ENCODE results near the gene CTNND1.

The CTNND1 gene

GRCh38 chr11:57727185-57727584 lies 34.4 kb upstream of the CTNND1 start:
- TF ChIP-seq REST (IDR thresholded peaks at IDR 0.05; ENCODE audit: insufficient read depth in 1 of 2, low read depth in 2 of 2, low read length in 2 of 2) = no peak
- TF ChIP-seq SIN3A (IDR thresholded peaks at IDR 0.05; ENCODE audit: borderline replicate concordance, insufficient read depth, low read length) = no peak
- no peak for TF ChIP-seq FOXP2 (optimal IDR thresholded peaks at IDR 0.05; ENCODE audit: borderline replicate concordance, extremely low read depth, extremely low read length, insufficient read depth)
- no peak for TF ChIP-seq TAF1 (IDR thresholded peaks at IDR 0.05; ENCODE audit: borderline replicate concordance, insufficient read depth, low read length)
- TF ChIP-seq POLR2AphosphoS5 (IDR thresholded peaks at IDR 0.05; ENCODE audit: low read depth, low read length) = no peak

DNA sequence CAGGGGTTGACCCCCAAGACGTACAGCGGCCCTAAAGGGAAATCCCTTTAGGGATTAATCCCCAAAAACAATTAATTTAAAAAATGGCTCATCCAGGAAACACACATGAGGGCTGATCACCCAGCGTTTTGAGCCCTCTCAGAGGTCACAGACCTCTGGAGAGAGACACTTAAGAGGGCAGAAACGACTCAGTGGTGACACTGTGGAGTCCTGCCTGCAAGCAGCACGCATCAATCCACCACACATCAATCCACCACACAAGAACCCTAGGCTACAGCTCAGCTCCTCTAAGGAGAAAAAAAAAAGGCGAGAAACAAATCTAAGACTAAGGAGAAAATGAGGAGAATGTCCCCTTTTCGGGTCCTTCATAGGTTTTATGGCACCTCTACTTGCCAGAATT lies 32.8 kb upstream of the CTNND1 start:
- no peak for TF ChIP-seq TAF1 (IDR thresholded peaks at IDR 0.05; ENCODE audit: borderline replicate concordance, insufficient read depth, low read length)
- no peak for TF ChIP-seq REST (IDR thresholded peaks at IDR 0.05; ENCODE audit: insufficient read depth in 1 of 2, low read depth in 2 of 2, low read length in 2 of 2)
- no peak for TF ChIP-seq SIN3A (IDR thresholded peaks at IDR 0.05; ENCODE audit: borderline replicate concordance, insufficient read depth, low read length)
- no peak for TF ChIP-seq FOXP2 (optimal IDR thresholded peaks at IDR 0.05; ENCODE audit: borderline replicate concordance, extremely low read depth, extremely low read length, insufficient read depth)
- TF ChIP-seq POLR2AphosphoS5 (IDR thresholded peaks at IDR 0.05; ENCODE audit: low read depth, low read length) = no peak

- no peak for TF ChIP-seq SIN3A (IDR thresholded peaks at IDR 0.05; ENCODE audit: borderline replicate concordance, insufficient read depth, low read length)
- no peak for TF ChIP-seq REST (IDR thresholded peaks at IDR 0.05; ENCODE audit: insufficient read depth in 1 of 2, low read depth in 2 of 2, low read length in 2 of 2)
- no peak for TF ChIP-seq FOXP2 (optimal IDR thresholded peaks at IDR 0.05; ENCODE audit: borderline replicate concordance, extremely low read depth, extremely low read length, insufficient read depth)
- no peak for TF ChIP-seq TAF1 (IDR thresholded peaks at IDR 0.05; ENCODE audit: borderline replicate concordance, insufficient read depth, low read length)
- no peak for TF ChIP-seq POLR2AphosphoS5 (IDR thresholded peaks at IDR 0.05; ENCODE audit: low read depth, low read length)
These were observed 32.1 kb upstream of the CTNND1 start for GRCh38 chr11:57729479-57729878.

- TF ChIP-seq FOXP2 (optimal IDR thresholded peaks at IDR 0.05; ENCODE audit: borderline replicate concordance, extremely low read depth, extremely low read length, insufficient read depth) = no peak
These were observed 28.9 kb upstream of the CTNND1 start for GRCh38 chr11:57732661-57733060.

DNA sequence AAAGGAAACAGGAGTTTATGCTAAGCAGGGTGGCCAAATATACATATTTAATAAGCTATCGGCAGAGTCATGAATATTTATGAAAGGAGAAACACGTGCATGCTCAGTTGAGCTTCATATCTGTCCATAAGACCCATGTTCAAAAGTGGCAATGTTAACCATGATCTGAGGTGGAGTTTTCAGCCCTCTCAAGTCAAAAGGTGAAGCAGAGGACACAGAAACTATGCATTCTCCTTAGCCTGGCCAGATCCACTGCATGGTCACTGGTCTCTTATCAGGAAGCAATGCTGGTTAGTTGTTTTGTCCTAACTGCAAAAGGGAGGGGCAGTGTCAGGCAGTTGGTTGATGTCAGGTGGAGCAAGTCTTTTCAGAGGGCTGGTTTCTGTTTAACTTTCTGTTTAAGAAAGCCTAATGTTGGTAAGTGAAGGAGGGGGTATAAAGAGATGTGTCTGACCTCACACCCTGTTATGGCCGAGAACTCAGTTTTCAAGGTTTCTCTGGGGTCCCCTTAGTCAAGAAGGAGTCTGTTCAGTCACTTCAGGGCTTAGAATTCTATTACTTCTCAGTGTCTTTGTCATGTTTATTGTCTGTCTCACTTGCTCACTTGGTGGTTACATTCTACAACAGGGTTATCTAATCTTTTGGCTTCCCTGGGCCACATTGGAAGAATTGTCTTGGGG lies 25.8 kb upstream of the CTNND1 start:
- no peak for TF ChIP-seq REST (IDR thresholded peaks at IDR 0.05; ENCODE audit: insufficient read depth in 1 of 2, low read depth in 2 of 2, low read length in 2 of 2)
- no peak for TF ChIP-seq TAF1 (IDR thresholded peaks at IDR 0.05; ENCODE audit: borderline replicate concordance, insufficient read depth, low read length)
- no peak for TF ChIP-seq POLR2AphosphoS5 (IDR thresholded peaks at IDR 0.05; ENCODE audit: low read depth, low read length)
- TF ChIP-seq FOXP2 (optimal IDR thresholded peaks at IDR 0.05; ENCODE audit: borderline replicate concordance, extremely low read depth, extremely low read length, insufficient read depth) = no peak
- TF ChIP-seq SIN3A (IDR thresholded peaks at IDR 0.05; ENCODE audit: borderline replicate concordance, insufficient read depth, low read length) = no peak

All from PFSK-1 (cell line).